ENCODE data around the gene DSCAM.

DSCAM gene

DNA sequence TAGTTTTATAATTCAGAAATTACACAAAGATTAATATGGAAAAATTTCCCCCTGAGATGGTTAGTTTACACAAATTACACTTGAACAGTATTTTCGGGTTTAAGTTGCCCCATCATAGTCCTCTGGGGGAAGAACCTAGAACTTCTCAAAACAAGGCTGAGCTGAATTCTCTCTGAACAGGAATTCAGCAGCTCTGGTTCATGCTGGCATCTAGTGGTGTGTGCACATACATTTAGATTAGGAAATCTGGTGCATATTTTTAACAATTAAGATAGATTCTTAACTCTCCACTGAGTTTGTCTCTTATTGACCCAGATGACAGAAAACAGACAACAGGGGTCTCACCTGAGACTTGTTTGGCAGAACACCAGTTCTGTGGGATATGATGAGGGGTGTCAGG is 410.7 kb downstream of the DSCAM start:
- DNase-seq: no peak

DNA sequence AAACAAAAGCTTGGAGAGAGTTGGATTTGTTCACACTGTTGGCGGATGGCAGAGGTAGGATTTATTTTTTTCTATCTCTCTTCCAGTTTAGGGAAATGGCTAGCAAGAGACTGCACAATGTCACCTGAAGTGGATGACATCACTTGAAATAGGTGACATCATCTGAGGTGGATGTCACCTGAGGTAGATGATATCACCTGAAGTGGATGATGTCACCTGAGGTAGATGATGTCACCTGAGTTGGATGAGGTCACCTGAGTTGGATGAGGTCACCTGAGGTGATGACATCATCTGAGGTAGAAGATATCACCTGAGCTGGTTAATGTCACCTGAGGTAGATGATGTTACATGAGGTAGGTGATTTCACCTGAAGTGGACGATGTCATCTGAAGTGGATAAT is 413.4 kb downstream of the DSCAM start:
- no peak for DNase-seq

DNA sequence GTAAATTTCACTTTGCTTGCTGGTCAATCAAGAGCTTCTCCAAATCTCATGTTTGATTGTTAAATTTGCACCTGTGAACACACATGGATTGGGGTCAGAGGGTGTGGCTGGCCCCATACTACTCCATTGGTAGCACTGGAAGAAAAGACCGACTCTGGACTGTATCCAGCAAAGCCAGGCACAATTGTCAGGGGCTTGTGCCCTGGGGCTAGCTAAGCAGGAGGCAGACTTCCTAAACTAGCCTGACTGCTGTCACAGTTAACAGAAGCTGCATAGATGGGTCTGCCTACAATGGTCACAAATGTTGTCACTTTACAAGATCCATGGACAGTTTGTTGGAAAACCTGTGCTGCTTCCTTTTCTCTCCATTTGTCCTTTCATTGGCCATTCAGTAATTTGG is 421.0 kb downstream of the DSCAM start:
- no peak for DNase-seq

DNA sequence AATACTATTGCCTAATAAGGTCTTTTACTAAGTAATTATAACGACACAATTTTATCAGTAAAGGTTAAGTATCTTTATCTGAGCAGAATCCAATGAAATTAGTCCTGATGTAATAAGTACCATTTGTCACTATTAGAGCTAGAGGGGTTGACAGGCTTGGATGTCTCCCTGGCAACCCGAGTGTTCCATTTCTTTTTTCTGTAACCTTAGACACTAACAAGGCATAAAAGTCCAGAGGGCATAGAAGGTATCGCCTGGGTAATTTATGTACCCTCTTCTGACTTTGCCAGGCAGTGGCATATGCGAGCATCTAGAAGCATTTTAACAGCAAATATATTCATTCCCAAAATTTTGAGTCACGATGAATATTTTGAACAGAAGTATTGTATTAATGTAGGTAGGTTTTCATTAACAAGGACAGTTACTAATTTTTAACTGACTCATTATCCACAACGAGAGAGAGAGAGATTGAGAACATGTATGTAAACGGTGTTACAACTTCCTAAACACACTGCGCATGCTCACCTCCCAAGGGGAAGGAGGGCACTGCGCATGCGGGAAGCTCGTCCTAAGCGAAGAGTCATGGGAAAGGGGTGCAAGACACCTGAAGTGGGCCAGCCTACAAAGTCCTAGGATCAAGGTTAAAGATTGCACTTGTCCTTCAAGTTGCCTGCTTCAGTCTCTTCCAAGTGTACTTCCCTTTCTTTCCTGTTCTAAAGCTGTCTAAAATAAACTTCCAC is 423.9 kb downstream of the DSCAM start:
- DNase-seq: no peak

DNA sequence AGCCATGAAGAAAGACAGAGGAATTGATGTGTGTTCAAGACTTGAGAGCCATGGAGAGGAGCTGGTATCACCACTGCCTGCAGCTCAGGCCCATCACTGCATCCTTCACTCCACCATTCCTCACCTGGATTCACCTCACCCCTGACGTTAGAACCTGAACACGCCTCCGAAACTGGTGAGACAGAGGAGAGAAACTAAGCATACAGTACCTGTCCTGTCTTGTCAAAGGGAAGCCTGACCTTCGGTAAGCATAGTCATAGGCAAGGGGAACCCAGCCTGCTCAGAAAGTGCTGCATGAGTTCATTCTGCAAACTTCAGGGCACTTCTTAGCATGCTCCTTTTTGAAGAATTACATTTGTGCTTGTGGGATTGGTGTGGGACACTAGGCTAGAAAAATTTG is 425.8 kb downstream of the DSCAM start:
- DNase-seq: no peak

DNA sequence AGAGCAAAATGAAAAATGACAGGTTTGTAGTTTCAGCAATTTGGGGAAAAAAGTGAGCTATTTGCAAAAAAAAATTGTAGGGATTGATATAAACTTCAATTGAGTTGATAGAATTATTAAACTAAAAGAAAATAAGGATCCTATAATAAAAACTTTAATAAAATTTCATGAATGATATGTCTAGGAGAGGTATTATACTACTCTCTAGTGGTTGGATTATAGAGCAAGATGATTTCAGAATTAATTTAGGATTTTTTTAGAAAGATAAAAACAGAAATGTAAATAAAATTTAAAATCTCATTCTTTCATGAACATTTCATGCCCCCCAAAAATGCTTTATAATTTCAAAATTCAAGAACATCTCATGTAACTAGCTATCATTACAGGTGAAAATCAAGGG is 430.4 kb downstream of the DSCAM start:
- DNase-seq: no peak

DNA sequence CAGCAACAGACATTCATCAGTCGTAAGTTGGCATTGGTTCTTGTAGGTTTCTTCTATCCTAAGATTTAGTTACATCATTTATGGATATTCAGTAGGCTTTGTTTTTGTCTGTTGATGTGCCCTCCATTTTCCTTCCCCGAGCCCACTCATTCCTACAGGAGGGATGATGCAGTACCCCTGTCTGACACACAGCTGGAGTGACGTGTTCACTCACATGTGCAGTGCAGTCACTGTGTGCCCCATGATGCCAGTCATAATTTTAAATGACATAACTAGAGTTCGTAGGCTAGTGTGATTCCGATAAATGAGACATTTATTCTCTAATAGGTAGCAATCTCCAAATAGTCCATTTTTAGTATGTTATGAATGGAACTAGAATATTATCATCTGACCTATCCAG is 438.4 kb downstream of the DSCAM start:
- DNase-seq: no peak

DNA sequence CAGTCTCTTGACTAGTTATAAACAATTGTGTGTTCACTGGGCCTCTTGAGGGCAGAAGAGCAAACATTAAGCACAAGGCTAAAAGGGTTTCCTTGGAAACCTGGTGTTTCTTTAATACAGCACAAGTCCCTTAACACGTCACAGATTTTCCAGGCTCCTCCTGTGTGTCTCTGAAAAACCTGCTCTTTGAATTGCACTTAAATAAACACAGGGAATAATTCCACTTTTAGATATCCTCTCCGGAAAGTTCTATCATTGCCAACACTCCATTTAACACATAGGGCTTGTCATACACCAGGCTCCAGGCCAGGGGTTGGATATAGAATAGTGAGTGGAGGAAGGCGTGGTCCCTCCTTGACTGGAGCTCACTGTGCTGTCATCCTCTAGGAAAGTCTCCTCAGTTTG is 442.6 kb downstream of the DSCAM start:
- DNase-seq: no peak

DNA sequence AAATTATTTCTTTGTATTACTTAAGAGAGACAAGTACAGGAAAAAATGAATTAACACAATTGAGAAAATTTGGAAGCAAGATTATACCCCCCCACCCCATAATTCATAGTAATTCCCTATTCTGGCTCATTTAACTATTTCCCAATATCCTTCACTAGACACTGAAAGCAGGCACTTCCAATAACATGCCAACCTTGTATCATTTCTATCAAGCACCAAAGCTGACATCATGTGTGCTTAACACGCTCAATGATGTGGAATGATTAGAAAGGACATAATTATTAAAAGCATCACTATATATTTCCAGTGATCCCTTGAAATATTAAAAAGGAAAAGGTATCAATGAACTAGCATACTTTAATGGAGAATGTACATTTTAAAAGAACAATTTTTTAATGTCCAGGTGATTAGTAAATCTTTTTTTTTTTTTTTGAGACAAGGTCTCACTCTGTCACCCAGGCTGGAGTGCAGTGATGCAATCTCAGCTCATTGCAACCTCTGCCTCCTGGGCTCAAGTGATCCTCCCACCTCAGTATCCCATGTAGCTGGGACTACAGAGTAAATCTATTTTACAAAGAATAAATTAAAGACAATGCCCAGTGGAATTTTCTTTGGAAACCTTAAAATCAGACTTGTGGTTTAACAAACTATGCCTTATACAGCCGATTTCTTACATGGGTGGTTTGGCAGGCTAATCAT is 443.9 kb downstream of the DSCAM start:
- DNase-seq: no peak

DNA sequence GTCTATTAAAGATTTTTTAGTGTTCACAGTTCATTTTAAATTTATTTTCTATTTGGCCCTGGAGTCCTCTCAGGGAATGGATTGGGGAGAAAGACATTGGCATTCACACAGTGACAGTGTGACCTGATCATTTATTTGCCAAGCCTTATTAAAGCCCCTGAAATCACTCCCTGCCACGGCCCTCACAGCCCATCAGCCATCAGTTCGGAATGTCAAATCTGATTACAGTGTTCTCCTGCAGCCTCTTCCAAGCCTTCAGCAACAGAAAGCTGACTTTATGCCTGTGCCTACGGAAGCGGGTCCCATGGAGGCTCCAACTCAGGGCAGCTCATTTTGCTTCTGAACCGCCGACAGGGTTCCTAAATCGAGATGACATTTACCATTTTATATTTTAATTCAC is 451.2 kb downstream of the DSCAM start:
- no peak for DNase-seq

DNA sequence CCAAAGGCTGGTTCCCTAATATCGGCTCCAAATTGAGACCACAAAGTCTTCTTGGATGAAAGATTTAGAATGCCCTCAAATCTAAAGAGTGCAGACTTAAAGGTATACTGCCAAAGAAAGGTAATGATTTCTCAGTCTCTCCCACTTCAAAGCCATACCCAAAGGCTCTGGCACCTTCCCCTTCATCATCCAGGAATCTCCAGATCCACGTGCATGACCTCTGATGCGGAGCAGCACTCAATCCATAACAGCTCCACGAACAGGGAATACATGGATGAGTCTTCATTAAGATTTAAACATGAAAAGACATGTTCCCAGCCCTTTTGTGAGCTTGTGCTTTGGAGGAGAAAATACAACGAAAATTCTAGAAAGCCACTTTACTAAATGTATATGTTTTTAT is 453.9 kb downstream of the DSCAM start:
- DNase-seq: no peak

DNA sequence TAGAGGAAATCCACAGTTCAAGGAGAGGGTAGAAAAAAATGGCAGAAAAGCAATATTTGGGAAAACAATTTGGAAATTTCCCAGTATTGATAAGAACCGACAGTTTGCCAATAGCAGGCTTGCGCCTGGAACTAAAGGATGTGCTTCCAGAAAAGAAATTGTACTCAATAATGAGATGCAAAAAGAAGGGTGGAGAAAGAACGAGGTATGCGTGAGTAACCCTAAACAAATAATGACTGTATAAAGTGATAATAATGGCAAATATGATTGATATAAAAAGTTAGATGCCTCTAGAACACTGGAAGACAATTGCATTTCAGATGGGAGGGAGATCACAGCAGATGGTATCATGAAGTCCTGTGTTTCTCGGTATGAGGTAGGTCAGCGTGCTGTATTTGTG is 458.9 kb downstream of the DSCAM start:
- no peak for DNase-seq

DNA sequence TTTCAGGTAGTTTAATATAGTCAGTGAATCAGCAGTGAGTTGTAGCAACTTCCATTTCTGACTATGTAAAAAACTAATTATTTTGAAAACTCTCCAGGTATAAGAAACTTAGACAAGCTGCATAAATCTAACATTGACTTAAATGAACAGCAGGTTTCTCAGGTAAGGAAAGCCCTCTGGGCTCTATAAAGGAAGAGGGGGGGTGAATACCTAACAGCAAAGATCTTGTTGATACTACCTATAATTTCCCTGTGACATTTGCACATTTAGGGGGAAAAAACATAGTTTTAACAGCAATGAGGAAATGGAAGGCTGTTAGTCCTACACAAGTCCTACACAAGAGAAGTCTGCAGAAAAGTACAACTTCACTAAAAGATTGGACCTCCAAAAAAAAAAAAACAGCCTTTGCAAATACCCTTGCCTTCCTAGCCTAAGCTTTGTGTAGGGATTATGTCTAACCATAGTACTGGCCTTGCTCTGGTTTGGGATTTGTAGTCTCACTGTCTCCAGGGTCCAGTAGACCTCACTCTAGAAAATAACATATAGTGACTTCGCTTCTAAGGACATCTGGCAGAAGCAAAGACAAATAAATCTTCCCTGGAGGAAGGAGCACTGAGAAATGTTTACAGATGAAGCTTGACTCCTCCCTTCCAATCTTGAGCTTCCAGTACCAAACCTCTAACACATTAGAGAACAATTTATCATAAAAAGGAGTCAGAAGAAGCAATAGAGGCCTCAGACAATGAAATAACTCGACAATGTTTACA is 459.8 kb downstream of the DSCAM start:
- DNase-seq: no peak

DNA sequence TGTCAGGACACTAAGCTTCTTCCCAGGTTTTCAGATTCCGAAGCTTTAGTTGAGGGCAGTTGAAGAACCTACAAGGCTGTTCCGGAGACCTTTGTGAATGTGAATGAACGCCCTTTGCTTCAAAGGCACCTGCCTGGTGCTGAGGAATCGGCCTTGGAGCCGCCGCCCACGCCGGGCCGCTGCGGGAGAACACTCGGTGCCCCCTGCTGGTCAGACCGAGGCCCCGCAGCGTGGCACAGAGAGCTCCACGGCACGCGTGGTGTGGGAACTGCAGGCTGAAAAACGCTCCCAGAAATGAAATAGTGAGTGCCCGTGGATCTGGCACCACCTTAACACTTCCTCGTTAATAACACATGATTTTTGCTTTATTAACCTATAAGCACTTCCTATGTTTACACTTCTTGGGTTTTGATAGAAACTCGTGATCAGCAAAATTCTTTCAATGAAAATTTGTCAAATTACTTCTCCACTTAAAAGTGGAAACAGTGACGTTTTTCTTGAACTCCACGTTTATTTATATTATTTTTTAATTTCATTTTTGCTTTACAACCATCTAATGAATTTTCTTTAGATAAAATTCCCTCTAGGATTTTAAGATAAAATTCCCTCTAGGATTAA is 460.6 kb downstream of the DSCAM start:
- DNase-seq: peak in 1 of 2 donors; percentile 0

DNA sequence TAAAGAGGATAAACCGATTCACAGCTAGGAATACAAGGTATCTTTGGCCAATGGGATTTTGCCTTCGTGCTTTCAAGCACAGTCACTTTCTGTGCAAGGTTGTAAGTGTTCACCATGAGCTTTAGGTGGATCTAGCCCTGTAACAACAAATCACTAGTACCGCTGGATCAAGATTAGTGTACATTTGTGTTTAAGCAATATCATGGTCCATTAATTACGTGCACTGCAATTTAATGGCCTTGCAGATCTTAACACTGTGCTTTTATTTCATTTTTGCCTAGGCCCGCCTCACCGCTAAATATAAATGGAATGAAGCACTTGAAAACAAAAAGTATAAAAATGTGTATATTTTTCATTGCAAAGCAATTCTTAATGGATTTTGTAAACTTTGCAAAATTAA is 461.1 kb downstream of the DSCAM start:
- no peak for DNase-seq

DNA sequence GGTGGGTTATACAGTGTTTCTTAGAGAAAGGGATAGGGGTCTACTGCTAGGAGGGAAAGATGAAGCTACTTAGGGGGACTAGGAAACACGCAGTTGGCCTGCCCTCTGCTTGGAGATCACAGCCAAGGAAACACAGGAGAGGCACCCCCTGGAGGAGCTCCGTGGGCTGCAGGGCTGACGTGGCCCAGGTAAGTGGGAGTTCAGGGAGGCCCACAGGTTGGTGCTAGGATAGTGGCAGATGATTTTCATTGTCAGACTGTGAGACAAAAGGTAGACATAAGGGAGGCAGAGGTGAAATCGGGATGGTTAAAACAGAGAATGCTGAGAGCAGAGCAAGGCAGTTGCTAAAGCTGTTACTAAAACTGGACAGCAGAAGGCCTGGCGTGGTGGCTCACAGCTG is 463.0 kb downstream of the DSCAM start:
- DNase-seq: no peak

DNA sequence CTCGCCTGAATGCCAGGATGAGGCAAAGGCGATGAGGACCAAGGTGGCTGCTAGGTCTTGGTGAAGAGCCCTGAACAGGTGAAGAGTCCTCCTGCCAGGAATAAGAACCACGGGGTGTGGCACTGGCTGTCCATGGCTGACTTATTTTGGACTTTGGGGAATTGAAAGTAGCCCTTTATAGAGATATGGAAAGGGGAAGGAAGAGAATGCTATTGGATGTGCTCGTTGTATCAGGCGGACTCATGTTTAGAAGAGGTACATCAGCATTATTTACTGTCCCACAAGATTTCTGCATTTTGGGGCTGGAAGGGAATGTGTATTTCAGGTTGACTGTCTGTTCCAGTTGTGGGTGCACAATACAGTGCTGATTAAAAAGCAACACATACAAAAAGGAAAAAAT is 465.8 kb downstream of the DSCAM start:
- no peak for DNase-seq

DNA sequence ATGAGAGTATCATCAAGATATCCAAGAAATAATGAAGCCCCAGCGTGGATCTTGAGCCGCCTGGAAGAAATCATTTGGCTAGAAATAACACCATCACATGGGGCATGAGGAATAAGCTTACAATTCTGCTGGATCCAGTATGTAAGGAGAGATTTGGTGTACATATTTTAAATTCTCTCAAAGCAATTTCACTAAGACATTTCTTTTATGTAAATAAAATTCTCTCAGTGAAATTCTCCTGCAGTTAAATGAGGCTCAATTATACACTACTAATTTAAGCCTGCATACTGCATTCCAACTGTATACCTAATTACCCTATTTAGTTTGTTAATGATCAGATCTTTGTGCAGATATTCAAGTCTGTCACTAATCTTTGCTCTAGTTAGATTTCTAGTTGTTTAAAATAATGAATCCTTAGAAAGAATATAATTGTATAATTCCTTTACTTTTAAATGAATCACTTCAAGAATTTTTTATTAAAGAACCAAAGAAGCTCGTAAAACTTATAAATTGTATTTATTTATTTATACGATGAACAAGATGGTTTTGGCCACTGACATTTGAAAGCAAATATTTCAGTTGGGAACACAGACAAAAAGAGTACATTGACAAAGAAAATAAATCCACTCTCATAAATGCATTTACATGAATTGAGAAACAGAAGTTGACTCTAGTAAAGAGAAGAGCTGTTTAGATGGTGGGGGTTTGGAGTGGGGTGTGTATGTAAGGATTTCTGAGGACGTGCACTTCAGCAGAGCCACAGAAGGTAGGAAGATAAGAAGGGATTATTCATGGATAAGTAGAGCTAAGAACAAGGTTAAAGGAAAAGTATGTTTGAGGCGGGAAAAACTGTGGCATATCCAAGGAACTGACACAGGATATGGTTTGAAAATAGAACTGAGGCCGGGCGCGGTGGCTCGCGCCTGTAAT is 466.8 kb downstream of the DSCAM start:
- no peak for DNase-seq

DNA sequence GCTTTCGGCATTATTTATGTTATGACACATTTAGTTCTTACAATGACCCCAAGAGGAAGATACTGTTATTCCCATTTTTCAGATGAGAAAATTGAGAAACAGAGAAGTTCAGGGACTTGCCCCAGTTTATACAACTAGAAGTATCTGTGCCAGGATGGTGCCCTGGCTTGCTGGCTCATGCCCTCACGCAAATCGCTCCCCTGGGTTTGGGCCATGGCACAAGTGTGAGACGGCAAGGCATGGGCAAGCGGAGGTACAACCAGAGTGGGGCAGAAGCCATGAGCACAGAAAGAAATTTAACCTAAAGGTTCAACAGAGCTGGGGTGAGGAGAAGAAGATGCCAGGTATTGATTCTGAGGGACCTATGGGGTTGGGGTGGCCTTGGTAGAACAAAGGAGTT is 469.8 kb downstream of the DSCAM start:
- DNase-seq: no peak

DNA sequence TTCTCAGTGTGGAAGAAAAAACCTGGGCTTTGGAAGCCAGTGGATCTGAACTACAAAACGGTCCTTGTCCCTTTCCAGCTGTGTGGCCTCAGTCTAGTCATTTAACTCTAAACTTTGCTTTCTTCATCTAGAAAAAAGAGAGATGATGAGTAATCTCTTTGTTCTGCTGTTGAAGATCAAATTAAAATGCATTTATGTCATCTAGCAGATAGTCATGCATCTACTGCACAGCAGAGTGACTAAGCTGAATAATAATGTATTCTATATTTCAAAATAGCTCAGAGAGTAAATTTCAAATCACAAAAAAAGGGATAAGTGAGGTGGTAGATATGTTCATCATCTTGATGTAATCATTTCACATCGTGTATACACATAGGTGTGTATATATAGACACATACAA is 473.2 kb downstream of the DSCAM start:
- no peak for DNase-seq

DNA sequence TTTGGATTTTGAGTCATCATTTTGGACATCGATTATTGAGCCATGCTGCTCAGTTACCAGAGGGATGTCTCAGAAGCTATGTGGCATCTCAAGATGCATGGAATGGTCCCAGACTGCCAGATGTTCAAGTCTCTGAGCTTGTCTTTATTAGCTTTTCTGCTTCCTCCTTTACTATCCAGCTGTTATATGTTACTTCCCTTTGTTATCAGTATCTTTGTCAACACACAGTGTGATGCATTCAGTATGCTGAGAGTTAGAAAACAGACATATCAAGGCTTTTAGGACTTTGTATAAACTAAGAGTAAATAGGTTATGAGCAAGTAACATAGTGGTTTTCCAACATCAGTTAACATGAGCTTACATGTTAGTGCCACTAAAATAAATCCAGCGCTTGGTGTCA is 474.5 kb downstream of the DSCAM start:
- DNase-seq: no peak

DNA sequence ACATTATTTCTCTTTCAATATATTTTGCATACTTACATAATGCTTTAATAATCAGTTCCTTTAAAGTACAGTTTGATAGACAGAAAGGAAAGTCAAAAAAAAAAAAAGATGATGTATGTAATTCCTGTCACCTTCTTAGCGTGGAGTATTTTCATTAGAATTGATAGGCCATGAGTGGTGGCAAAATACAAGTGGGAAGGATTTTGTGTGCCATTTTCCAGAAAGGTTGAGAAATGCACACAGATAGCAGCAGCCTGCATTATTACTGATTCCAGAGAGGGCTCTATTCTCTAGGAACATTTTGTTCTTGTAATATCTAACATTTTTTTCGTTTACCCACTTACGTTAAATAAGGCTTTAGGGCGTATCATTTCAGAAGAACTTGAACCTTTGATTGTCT is 475.6 kb downstream of the DSCAM start:
- no peak for DNase-seq

DNA sequence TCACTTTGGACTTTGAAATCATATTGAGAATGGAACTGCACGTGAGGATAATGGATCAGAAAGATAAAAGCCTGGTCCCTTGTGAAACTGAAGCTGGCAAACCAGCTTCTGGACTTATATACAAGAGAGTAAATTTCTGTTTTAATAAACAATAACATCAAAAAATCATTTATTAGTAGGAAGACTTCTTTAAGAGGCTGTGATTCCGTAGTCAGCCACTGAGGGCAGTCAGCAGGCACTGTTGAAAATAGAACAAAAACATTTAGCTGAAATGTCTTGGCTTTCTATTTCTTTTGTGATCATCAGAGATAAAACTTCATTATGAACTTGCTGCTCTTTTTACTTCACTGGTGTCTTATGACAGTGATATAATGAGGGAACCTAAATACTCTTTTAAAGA is 490.3 kb downstream of the DSCAM start:
- DNase-seq: no peak

All from CD4-positive, alpha-beta T cell treated with Interferon alpha-2 for 1 hour (primary cell).